ENCODE data around the gene REC114.
"Not testable (repeated sequence)": the region's sequence is repeated elsewhere in the genome, so short reads cannot be mapped to it uniquely, and the experiment has no call there.

The REC114 gene

GRCh38 chr15:73442968-73443367, at the start of gene REC114:
Gene REC114 (plus strand): TSS chr15:73443164. CDS start chr15:73443186, 22 bp downstream.
- DNase-seq: no peak

- no peak for DNase-seq
Measured at GRCh38 chr15:73393336-73393735, 49.6 kb upstream of the REC114 start.

- DNase-seq: no peak
Measured at GRCh38 chr15:73394782-73395181, 48.2 kb upstream of the REC114 start.

- no peak for DNase-seq
Measured at GRCh38 chr15:73395671-73396070, 47.3 kb upstream of the REC114 start.

GRCh38 chr15:73397461-73397860, 45.5 kb upstream of the REC114 start:
- no peak for DNase-seq

GRCh38 chr15:73398861-73399260, 44.1 kb upstream of the REC114 start:
- DNase-seq: no peak

- DNase-seq: not testable (repeated sequence)
Measured at GRCh38 chr15:73400222-73400621, 42.7 kb upstream of the REC114 start.

GRCh38 chr15:73403171-73403570, 39.8 kb upstream of the REC114 start:
- DNase-seq: no peak

- no peak for DNase-seq
Measured at GRCh38 chr15:73414876-73415275, 28.1 kb upstream of the REC114 start.

GRCh38 chr15:73424506-73424905, 18.5 kb upstream of the REC114 start:
- no peak for DNase-seq

- DNase-seq: no peak
Measured at GRCh38 chr15:73425510-73425909, 17.5 kb upstream of the REC114 start.

GRCh38 chr15:73426323-73426994, 16.5 kb upstream of the REC114 start:
- DNase-seq: no peak

- DNase-seq: not testable (repeated sequence)
Measured at GRCh38 chr15:73431329-73431728, 11.6 kb upstream of the REC114 start.

- no peak for DNase-seq
Measured at GRCh38 chr15:73433873-73434272, 9.1 kb upstream of the REC114 start.

- no peak for DNase-seq
Measured at GRCh38 chr15:73436613-73437012, 6.4 kb upstream of the REC114 start.

- DNase-seq: no peak
Measured at GRCh38 chr15:73437543-73438109, 5.3 kb upstream of the REC114 start.

- DNase-seq: no peak
Measured at GRCh38 chr15:73438651-73439050, 4.3 kb upstream of the REC114 start.

GRCh38 chr15:73440571-73440970, 2.4 kb upstream of the REC114 start:
- DNase-seq: no peak

- DNase-seq: no peak
Measured at GRCh38 chr15:73442421-73442820, 543 bp upstream of the REC114 start.

GRCh38 chr15:73447471-73447870, 4.5 kb downstream of the REC114 start:
- DNase-seq: not testable (repeated sequence)

- DNase-seq: not testable (repeated sequence)
Measured at GRCh38 chr15:73448158-73448758, 5.3 kb downstream of the REC114 start.

- not testable (repeated sequence) for DNase-seq
Measured at GRCh38 chr15:73449980-73450379, 7.0 kb downstream of the REC114 start.

- DNase-seq: no peak
Measured at GRCh38 chr15:73454096-73454495, 11.1 kb downstream of the REC114 start.

- no peak for DNase-seq
Measured at GRCh38 chr15:73455876-73456275, 12.9 kb downstream of the REC114 start.
